H9 (cell line): ENCODE results near the gene MRPS17. TPM values are rescaled to one million over a fixed set of nuclear protein-coding genes. Genes with fewer than 3 reads are reported as not detected.

Experiments
- DNase-seq: peaks from one replicate; pipeline ENCODE4 v3.0.0-alpha.2; 2017
- H2AFZ ChIP-seq: one replicate; pipeline ENCODE4 v1.6.1; 2013; ENCODE audit warnings: mild to moderate bottlenecking, low read length, control low read depth, moderate library complexity
- H2AK5ac ChIP-seq: 2 replicates; pipeline ENCODE4 v1.6.1; 2013; ENCODE audit warnings: low read length, control low read depth, mixed read lengths; ENCODE audit not compliant: insufficient read length
- H2BK120ac ChIP-seq: one replicate; pipeline ENCODE4 v1.6.1; 2013; ENCODE audit warnings: low read depth, mild to moderate bottlenecking, low read length, control low read depth, inconsistent platforms; ENCODE audit not compliant: poor library complexity, severe bottlenecking
- H2BK12ac ChIP-seq: 2 replicates; pipeline ENCODE4 v1.6.1; 2013; ENCODE audit warnings: low read length, control low read depth, mixed read lengths, low read depth; ENCODE audit not compliant: insufficient read length
- H2BK15ac ChIP-seq: 2 replicates; pipeline ENCODE4 v1.6.1; 2013; ENCODE audit warnings: low read depth, low read length, control low read depth
- H2BK20ac ChIP-seq: one replicate; pipeline ENCODE4 v1.6.1; 2013; ENCODE audit warnings: low read depth, mild to moderate bottlenecking, low read length, control low read depth, inconsistent platforms; ENCODE audit not compliant: poor library complexity, severe bottlenecking
- H2BK5ac ChIP-seq: 2 replicates; pipeline ENCODE4 v1.6.1; 2013; ENCODE audit warnings: low read length, control low read depth, mixed read lengths; ENCODE audit not compliant: insufficient read length
- H3K14ac ChIP-seq: 2 replicates; pipeline ENCODE4 v1.6.1; 2013; ENCODE audit warnings: low read length, control low read depth; ENCODE audit not compliant: insufficient read depth
- H3K18ac ChIP-seq: 2 replicates; pipeline ENCODE4 v1.6.1; 2013; ENCODE audit warnings: low read depth, mild to moderate bottlenecking, mixed read lengths, low read length, control low read depth; ENCODE audit not compliant: insufficient read length
- H3K23ac ChIP-seq: 2 replicates; pipeline ENCODE4 v1.6.1; 2013; ENCODE audit warnings: low read length, control low read depth, mixed read lengths, low read depth; ENCODE audit not compliant: insufficient read length
- H3K23me2 ChIP-seq: 2 replicates; pipeline ENCODE4 v1.6.1; 2013; ENCODE audit warnings: low read depth, mild to moderate bottlenecking, mixed read lengths, low read length, control low read depth; ENCODE audit not compliant: insufficient read length, poor library complexity, severe bottlenecking
- H3K27ac ChIP-seq: 2 replicates; pipeline ENCODE4 v1.5.1; 2013; ENCODE audit warnings: low read length, control low read depth, mixed read lengths, low read depth; ENCODE audit not compliant: insufficient read length
- H3K27me3 ChIP-seq: 2 replicates; pipeline ENCODE4 v1.6.1; 2013; ENCODE audit warnings: low read length, control low read depth, inconsistent platforms; ENCODE audit not compliant: insufficient read depth
- H3K4ac ChIP-seq: 2 replicates; pipeline ENCODE4 v1.6.1; 2013; ENCODE audit warnings: low read depth, mild to moderate bottlenecking, control low read depth, inconsistent platforms, low read length, moderate library complexity
- H3K4me1 ChIP-seq: 2 replicates; pipeline ENCODE4 v1.6.1; 2013; ENCODE audit warnings: low read length, control low read depth, inconsistent platforms; ENCODE audit not compliant: insufficient read depth
- H3K4me2 ChIP-seq: 2 replicates; pipeline ENCODE4 v1.6.1; 2013; ENCODE audit warnings: low read length, control low read depth, mixed read lengths; ENCODE audit not compliant: insufficient read length, insufficient read depth
- H3K56ac ChIP-seq: 2 replicates; pipeline ENCODE4 v1.6.1; 2013; ENCODE audit warnings: low read depth, mild to moderate bottlenecking, mixed read lengths, low read length, control low read depth; ENCODE audit not compliant: insufficient read length
- H3K79me1 ChIP-seq: 2 replicates; pipeline ENCODE4 v1.6.1; 2013; ENCODE audit warnings: low read depth, mild to moderate bottlenecking, moderate library complexity, low read length, control low read depth, inconsistent platforms; ENCODE audit not compliant: insufficient read depth, poor library complexity, severe bottlenecking
- H3K79me2 ChIP-seq: 2 replicates; pipeline ENCODE4 v1.6.1; 2013; ENCODE audit warnings: low read length, control low read depth, inconsistent platforms; ENCODE audit not compliant: insufficient read depth
- H3K9ac ChIP-seq: 2 replicates; pipeline ENCODE4 v1.6.1; 2013; ENCODE audit warnings: low read length, control low read depth, mixed read lengths; ENCODE audit not compliant: insufficient read length; ENCODE audit errors: extremely low read depth
- H3K9me3 ChIP-seq: one replicate; pipeline ENCODE4 v1.6.1; 2013; ENCODE audit warnings: low read depth, low read length, inconsistent platforms; ENCODE audit not compliant: control insufficient read depth
- H3T11ph ChIP-seq: one replicate; pipeline ENCODE4 v1.6.1; 2013; ENCODE audit warnings: mild to moderate bottlenecking, low read length, control low read depth, inconsistent platforms
- H4K20me1 ChIP-seq: one replicate; pipeline ENCODE4 v1.6.1; 2013; ENCODE audit not compliant: control insufficient read depth, insufficient read length, insufficient read depth
- H4K5ac ChIP-seq: 2 replicates; pipeline ENCODE4 v1.6.1; 2013; ENCODE audit warnings: low read depth, mild to moderate bottlenecking, mixed read lengths, low read length, control low read depth; ENCODE audit not compliant: insufficient read length
- H4K8ac ChIP-seq: replicated peaks from 2 replicates; pipeline ENCODE4 v1.6.1; 2013; ENCODE audit warnings: low read length, control low read depth, mixed read lengths, low read depth; ENCODE audit not compliant: insufficient read length
- H4K91ac ChIP-seq: 2 replicates; pipeline ENCODE4 v1.6.1; 2013; ENCODE audit warnings: low read depth, mild to moderate bottlenecking, moderate library complexity, mixed read lengths, low read length, control low read depth; ENCODE audit not compliant: insufficient read length
- H3K27ac Mint-ChIP-seq, 3 experiments: 2 replicates in 2 of 3; 3 replicates in 1 of 3; pipeline ENCODE4 v1.8.0; 2020 to 2021; ENCODE audit warnings: mixed read lengths in 3 of 3, mild to moderate bottlenecking in 1 of 3, moderate library complexity in 1 of 3
- H3K27me3 Mint-ChIP-seq: 2 replicates; pipeline ENCODE4 v1.8.0; 2021; ENCODE audit warnings: low read depth, mild to moderate bottlenecking, moderate library complexity, mixed read lengths
- H3K36me3 Mint-ChIP-seq, 3 experiments: 2 replicates in 2 of 3; 3 replicates in 1 of 3; pipeline ENCODE4 v1.8.0; 2020 to 2021; ENCODE audit warnings: low read depth in 3 of 3, mixed read lengths in 3 of 3; ENCODE audit not compliant: insufficient read depth in 1 of 3
- H3K4me1 Mint-ChIP-seq, 2 experiments: 2 replicates each; pipeline ENCODE4 v1.8.0; 2020; ENCODE audit warnings: mixed read lengths in 2 of 2
- H3K4me3 Mint-ChIP-seq, 2 experiments: 2 replicates in 1 of 2; 3 replicates in 1 of 2; pipeline ENCODE4 v1.8.0; 2020 to 2021; ENCODE audit warnings: mild to moderate bottlenecking in 2 of 2, mixed read lengths in 2 of 2, moderate library complexity in 1 of 2
- H3K9me3 Mint-ChIP-seq, 2 experiments: 2 replicates in 1 of 2; 3 replicates in 1 of 2; pipeline ENCODE4 v1.8.0; 2020; ENCODE audit warnings: mild to moderate bottlenecking in 2 of 2, mixed read lengths in 2 of 2, moderate library complexity in 1 of 2
- WGBS: extraction: QIAGEN DNeasy Blood & Tissue Kit; methylation state at CpG from one replicate; pipeline ENCODE4 v1.1.7; 2013; ENCODE audit warnings: missing lambda C conversion rate, low lambda C conversion rate, mixed read lengths; ENCODE audit not compliant: insufficient read length; ENCODE audit errors: extremely low coverage; 5-methylcytosine and 5-hydroxymethylcytosine counted together
- total RNA-seq: library from RNA; stranded (reverse); gene quantifications from 2 replicates; pipeline ENCODE4 v1.2.1, GENCODE V29; 2021
- TF ChIP-seq, protein P1 (sequence below): fragments of 200-600 bp; sonication (generic); conservative IDR thresholded peaks from 3 replicates; pipeline ENCODE4 v1.8.0; 2021; ENCODE audit warnings: antibody characterized with exemption, mild to moderate bottlenecking

Gene MRPS17
- total RNA-seq, 1 experiment from 2014 or later, result 28.0 TPM

DNA sequence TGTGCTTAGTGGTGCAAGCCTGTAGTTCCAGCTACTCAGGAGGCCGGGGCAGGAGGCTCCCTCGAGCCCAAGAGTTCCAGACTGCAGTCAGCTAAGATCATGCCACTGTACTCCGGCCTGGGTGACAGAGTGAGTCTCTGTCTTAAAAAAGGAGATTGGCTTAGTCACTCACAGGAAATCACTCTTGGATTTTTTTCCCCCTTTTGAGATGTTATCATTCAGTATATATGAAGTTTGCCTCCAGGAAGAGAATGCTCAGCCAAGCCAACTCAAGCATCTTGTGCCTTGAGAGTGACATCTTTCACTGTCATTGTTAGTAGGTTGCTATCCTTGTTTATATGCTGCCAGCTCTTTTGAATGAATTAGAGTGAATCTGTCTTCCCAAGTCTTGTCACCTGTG is 40.7 kb downstream of the MRPS17 start:
- H3K79me2 ChIP-seq, result no peaks in the 10 kb centered on the region

More for the DNA sequence above, 40.7 kb downstream of the MRPS17 start:
- Mint-ChIP-seq H3K36me3 (peaks cover 15 to 45% (median 43%) of the 10 kb centered on the region in 3 experiments; a peak in 6 of 7 replicates), H3K4me1 (no peaks in the 10 kb centered on the region), H3K4me3 (no peak overlapping the region), H3K9me3 (no peaks in the 10 kb centered on the region), H3K27me3 (no peaks in the 10 kb centered on the region), H3K27ac (no peak overlapping the region)
- no peak overlapping the region for H3K14ac ChIP-seq
- H3K27me3 ChIP-seq, result no peaks in the 10 kb centered on the region
- no peak overlapping the region for H2BK5ac ChIP-seq
- H3K4ac ChIP-seq, result no peak overlapping the region
- no peak overlapping the region for H2BK12ac ChIP-seq
- no CpG with 5 or more reads among the region's 3 CpGs for WGBS
- no peak overlapping the region for H3K27ac ChIP-seq
- H4K8ac ChIP-seq, result no peak overlapping the region
- H3T11ph ChIP-seq, result no peak overlapping the region
- no peak overlapping the region for H2BK120ac ChIP-seq
- H4K20me1 ChIP-seq, result no peaks in the 10 kb centered on the region
- H3K18ac ChIP-seq, result no peak overlapping the region
- H4K5ac ChIP-seq, result no peak overlapping the region
- no peaks in the 10 kb centered on the region for H3K79me1 ChIP-seq
- no peak overlapping the region for H4K91ac ChIP-seq
- H3K23ac ChIP-seq, result no peak overlapping the region
- DNase-seq, result no peak
- no peak overlapping the region for H3K9ac ChIP-seq
- H2AFZ ChIP-seq, result no peak overlapping the region
- no peak overlapping the region for H2BK15ac ChIP-seq
- H3K4me1 ChIP-seq, result no peaks in the 10 kb centered on the region
- H3K23me2 ChIP-seq, result no peaks in the 10 kb centered on the region
- TF ChIP-seq, protein P1, sequence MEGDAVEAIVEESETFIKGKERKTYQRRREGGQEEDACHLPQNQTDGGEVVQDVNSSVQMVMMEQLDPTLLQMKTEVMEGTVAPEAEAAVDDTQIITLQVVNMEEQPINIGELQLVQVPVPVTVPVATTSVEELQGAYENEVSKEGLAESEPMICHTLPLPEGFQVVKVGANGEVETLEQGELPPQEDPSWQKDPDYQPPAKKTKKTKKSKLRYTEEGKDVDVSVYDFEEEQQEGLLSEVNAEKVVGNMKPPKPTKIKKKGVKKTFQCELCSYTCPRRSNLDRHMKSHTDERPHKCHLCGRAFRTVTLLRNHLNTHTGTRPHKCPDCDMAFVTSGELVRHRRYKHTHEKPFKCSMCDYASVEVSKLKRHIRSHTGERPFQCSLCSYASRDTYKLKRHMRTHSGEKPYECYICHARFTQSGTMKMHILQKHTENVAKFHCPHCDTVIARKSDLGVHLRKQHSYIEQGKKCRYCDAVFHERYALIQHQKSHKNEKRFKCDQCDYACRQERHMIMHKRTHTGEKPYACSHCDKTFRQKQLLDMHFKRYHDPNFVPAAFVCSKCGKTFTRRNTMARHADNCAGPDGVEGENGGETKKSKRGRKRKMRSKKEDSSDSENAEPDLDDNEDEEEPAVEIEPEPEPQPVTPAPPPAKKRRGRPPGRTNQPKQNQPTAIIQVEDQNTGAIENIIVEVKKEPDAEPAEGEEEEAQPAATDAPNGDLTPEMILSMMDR, result no peak
- no peak overlapping the region for H3K56ac ChIP-seq
- no peaks in the 10 kb centered on the region for H3K9me3 ChIP-seq
- no peak overlapping the region for H2BK20ac ChIP-seq
- no peak overlapping the region for H2AK5ac ChIP-seq
- H3K4me2 ChIP-seq, result no peak overlapping the region
